Activated naive CD8-positive, alpha-beta T cell treated with anti-CD3 and anti-CD28 coated beads, Interleukin-2, amount 50 U/mL, for 16 hours (primary cell): ENCODE results near the gene PJA1.

ENCODE experiments used
- DNase-seq: peaks from one replicate; pipeline ENCODE4 v3.0.0-alpha.2; 2020; ENCODE audit warnings: low read depth, low spot score

The PJA1 gene

DNA sequence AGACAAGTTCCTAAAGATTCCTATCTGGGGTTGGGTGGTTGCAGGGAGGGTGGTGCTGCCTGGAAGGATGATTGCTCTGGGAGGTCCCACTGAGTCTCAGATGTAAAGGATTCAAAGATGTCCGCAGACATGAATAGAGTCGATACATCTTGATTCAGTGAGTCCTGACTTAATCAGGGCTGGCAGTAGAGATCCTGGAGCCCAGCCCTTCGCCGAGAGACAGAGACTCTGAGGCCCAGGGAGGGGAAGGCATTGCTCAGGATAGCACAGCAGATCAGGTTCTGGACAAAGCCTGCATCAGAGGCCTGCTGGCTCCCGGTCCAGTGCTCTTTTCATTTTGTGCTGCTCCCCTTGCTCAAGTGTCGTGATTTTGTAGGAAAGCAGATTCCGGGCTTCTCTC lies 21.7 kb downstream of the PJA1 start:
- DNase-seq = no peak

DNA sequence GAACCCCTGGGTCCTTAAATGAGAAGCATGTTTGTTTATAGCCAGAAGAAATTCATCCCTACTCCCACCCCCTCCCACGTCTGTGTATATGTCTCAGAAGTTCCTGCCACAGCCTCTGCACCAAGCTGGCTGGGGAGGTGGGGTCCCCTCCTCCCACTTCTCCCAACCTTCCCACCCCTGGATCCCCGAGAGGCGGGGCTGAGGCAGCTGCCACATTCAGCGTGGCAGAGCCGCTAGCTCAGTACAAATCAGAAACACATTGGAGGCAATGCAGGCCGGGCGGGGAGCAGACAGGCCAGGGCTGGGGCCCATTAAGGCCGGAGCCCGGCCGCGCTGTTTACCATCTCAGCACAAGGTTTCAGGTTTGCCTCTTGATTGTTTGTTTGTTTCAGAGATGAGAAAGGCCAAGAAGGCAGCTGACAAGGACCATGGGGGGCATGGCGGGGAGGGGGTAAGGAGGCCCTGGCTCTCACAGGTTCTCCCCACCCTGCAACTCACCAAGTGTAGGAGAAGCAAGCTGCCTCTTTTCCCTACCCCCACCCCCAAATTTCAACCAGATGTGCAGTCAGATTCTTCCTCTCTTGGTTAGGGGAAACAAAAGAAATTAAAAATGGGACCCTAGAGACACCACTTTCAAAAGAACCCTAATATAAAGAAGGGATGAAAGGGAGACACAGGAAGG lies 22.3 kb downstream of the PJA1 start:
- DNase-seq = no peak

DNA sequence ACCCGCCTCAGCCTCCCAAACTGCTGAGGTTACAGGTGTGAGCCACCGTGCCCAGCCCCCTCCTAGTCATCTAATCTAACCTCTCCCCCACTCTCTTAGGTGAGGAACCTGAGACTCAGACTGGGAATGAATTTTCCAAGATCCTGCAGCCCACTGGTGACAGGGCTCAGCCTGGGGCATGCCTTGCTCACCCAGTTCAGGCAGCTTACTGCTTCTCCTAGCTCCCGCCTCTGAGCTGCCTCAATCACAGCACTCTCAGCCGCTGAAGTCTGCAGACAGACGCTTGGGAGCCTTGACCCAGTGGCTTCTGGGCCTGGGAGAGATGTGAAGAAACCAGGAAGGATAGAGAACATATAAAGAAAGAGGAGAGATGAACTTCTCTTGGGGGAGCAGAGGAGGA lies 24.4 kb downstream of the PJA1 start:
- no peak for DNase-seq

DNA sequence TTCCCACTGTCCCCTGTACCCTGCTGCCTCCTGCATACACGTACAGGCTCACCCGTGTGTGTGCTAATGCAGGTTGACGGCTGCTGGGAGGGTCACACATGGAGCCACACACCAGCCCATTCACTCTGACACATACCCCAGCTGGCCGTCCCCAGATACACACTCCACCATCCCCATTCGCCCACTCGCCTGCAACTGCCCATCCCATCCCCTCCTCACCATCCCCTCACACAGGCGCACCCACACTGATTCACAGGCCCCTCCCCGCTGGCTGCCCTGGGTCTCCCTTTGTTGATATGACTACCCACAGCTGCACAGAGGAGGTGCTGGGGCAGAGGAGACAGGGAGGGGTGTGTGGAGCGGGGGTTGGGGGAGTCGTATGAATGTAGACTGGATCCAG lies 25.7 kb downstream of the PJA1 start:
- DNase-seq = no peak

DNA sequence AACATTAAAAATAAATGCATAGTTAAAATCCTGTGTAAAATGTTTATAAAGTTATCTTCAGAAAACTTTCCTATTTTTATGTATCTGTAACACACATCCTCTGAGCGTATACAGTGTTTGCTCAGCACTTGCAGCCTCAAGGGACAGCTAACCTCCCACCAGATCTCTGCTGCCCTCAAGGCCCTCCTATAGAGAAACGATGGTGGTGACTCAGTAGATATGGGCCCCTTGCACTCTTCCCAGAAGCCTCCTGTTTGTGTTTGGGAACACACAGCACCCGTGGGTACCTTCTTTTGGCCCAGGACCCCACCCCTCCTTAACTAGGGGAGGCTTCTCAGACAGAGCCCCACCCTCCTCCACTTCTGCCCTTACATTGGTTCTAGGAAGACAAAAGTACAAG lies 26.7 kb downstream of the PJA1 start:
- DNase-seq = no peak

DNA sequence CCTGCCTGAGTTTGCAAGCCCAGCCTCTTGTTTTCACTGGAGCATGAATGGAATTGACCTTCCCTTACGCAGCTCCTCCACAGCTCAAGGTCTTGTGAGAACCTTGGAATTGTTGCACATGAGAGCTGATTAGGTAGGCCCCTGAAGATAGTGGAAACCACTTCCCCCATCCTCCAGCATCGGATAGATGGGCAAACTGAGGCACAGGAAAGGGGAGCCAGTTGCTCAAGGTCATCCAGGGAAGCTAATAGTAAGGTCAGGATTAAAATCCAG lies 27.2 kb downstream of the PJA1 start:
- DNase-seq = no peak

DNA sequence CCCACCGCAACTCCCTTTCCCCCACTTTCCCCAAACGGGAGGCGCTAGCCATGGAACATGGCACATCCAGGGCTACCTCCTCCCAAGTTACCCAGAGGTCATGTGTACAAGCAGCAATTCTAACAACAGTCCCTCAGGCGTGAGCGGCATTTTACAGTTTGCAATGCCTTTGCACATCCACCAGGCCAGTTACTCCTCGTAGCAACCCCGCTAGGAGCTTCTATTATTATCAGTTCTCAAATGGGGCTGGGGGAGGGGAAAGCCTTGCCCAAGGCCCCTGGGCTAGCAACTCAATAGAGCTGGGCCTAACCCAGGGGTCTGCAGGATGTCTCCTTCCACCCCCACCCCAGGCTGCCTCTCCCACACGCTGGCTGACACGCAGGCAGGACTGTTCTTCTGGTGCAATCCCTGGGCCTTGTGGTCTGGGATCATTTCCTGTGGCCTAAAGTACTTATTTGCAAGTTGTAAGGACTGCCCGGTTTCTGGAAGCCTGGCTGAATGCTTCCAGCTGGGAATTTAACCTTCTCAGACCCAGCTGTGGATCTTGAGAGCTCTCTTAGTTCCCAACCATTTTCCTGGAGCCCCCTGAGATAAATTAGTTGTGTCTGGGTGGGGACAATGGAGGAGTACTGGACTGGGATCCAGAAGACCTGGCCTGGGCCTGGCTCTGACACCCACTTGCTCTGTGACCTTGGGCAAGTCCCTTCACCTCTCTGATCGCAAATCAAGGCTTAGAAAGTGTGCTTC lies 27.7 kb downstream of the PJA1 start:
- DNase-seq = no peak

DNA sequence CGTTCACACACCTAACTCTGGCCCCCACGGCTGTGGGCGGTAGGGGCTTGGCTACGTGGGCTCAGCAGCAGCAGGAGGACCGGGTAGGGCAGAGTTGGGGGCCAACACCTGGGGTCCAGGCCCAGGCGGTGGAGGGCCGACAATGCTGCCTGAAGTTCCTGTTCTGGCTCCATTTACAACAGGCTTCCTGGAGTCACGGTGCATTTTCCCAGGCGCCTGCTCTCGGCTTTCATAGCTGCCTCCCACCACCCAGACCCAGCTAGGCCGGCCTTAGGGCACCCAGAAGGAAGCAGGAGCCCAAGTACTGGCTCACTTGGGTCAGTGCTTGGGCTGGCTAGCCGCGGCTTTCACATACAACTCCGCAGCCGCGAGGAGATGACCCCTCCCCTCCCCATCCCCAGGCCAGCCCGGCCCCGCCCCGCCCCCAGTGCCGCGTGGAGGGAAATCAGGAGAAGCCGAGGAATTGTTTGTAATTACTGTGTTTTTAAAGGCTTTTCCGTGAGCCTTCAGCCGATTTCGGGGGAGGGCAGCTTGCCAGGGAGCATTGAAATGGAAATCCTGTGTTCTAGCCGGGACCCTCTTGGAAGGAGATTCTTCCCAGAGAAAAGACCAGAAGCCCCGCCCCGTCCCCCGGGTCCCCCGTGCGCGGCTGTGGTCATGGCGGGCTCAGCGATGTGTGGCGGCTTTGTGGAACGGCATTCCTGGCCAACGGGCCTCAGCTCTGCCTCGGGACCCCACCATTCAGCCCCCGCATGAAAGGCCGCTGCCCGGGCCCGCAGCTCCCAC lies 28.5 kb downstream of the PJA1 start:
- DNase-seq = no peak

DNA sequence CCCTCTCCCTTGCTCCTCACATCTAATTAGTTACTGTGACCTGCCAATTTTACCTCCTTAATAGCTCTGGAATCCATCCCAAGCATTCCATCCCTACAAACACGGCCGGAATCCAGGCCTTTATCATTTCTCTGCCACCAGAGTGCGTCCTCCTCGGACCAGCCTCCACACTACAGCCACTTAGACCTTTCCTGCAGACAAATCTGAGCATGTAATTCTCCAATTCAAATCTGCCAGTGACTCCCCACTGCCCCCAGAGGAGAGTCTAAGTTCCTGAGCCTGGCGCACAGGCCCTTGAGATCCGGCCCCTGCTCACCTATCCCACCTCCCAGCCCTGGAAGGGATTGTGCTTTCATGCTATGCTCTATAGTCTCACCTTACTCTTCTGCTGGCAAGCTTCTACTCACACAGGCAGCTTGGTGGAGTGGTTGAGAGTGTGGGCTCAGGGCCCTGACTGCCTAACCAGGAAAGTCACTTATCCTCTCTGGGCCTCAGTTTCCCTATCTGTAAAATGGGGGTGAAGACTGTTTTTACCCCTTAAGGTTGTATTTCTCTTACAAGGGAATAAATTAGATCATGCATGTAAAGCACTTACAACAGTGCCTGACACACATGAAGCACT lies 31.2 kb downstream of the PJA1 start:
- DNase-seq = no peak

DNA sequence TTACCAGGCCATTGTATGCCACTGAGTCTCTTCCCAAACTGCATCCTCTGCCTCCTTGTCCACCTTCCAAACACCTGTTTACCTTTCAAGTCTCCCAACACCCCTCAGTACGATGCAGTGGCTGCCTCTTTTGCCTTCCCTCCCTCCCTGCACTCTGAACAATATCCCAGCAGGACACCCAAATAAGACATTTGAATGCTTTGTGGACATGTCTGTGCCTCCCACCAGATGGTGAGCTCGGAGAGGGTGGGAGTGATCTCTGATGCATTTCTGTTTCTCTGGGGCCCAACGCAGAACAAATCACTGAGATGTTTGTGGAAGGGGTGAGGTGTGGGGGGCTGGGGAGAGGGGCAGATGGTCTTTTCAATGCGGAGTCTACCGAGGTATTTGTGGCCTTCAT lies 33.4 kb downstream of the PJA1 start:
- DNase-seq = no peak

DNA sequence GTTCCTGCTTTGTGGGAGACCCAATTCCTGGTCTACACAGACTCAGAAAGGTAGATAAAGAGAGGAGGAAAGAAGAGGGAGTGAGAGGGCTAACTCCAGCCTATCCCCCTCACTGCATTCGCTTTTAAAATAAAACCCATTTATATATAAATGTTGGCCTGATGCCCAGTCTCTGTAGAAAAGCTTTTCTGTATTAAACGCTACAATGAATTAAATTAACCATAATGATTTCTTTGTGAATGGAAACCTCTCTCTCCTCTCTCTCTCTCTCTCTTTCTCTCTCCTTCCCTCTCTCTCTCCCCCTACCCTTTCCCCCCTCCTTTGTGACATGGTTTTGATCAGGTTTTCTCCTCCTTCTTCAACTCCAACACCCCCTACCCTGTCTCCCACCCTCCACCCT lies 34.8 kb downstream of the PJA1 start:
- DNase-seq = no peak

DNA sequence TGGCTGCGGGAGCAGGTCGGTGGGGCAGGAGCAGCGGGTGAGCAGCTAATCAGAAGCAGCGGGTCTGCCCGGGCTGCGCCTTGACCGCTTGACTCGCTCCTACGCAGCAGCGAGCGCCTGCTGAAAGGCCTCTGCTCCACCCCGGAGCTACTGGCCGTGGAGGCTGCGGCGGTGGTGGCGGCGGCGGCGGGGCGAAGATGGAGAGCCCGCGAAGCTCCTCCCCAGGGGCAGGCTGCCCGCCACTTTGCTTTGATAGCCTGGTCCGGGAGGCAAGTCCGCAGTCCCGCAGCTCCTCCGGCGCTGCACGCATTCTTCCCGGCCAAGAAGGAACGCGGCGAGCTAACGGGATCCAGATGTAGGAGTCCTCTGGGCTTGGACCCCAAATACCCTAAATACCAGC lies 36.7 kb downstream of the PJA1 start:
- DNase-seq = no peak

DNA sequence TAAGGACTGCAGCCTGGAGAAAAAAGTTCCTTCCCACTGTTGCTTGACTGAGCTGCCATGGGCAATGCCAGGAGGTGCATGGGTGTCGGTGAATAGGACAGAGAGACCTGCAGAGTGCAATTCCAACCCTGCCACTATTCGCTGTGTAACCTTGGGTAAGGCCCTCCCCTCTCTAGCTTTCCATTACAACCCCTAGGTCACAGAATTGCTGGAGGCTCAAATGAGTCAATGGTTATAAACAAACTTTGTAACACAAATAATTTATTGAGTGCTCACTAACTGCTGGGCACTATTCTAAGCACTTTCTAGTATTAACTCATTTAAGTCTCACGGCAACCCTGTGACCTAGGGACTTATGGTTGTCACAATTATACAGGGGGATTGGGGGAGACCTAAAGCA lies 37.8 kb downstream of the PJA1 start:
- DNase-seq = no peak

DNA sequence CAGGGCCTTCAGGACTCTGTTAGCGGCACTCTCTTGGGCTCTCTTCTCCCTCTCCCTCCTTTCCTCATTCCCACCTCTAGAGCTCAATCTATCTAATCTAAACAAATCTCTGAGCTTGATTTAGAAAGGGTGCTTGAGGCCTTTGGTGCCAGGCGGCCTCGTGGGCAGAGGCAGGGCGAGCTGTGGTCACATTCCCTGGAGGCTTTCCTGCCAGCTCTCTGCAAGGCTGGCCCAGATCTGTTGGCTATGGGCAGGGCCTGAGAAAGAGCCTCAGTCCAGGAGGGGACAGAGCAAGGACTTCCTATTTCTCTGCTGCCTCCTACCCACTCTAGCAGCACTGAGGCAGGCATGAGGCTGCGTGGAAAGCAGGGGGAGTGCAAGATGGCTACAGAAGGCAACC lies 38.6 kb downstream of the PJA1 start:
- DNase-seq = no peak

DNA sequence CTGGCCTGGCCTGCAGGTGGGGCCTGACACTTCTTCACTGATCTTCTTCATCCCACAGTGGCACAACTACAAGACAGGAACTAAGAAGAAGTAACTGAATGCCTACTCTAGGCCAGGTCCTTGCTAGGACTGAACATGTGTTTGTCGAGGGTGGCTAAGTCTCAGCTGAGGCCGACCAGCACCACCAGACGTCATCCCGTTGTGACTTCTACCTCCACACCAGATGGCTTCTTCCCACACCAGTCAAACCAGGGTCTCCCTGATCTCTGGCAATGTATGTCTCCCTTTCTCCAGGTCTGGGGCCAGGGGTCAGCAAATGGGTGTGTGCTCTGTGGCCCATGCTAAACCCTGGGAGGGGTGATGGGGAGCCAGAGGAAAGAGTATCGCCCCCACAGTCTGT lies 40.2 kb downstream of the PJA1 start:
- DNase-seq = no peak

DNA sequence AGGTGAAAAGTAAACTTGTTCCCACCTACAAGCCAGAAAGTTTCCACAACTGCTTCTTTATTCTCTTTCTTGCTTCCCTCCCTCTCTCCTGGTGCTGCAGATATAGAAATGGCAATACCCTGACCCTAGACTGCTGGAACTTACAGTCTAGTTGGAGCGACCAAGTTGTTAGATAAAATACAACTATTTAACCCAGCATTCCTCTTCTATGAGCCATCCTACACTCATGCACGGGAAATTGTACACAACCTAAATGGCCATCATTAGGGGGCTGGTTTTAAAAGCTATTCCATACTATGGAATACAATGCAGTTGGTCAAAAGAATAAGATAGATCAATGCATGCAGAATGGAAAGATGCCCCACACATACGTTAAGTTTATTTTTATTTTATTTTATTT lies 41.1 kb downstream of the PJA1 start:
- no peak for DNase-seq

DNA sequence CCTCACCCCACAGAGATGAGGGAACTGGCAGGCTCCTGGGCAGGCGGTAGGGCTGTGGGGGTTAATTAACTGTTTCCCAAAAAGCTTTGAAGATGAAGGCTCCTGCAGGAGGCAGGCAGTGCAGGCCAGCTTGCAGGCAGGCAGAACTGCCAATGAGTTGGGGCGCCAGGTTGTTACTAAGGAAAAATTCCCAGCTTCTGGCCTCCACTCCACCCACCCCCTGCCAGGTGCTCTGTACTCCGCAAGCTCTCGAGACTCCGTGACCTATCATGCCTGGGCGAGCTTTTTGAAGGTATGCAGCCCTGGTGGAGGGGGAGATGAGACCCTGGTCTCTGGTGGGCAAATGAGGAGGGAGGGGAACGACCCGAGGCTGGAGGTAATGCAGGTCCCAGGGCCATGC lies 41.8 kb downstream of the PJA1 start:
- DNase-seq = no peak

DNA sequence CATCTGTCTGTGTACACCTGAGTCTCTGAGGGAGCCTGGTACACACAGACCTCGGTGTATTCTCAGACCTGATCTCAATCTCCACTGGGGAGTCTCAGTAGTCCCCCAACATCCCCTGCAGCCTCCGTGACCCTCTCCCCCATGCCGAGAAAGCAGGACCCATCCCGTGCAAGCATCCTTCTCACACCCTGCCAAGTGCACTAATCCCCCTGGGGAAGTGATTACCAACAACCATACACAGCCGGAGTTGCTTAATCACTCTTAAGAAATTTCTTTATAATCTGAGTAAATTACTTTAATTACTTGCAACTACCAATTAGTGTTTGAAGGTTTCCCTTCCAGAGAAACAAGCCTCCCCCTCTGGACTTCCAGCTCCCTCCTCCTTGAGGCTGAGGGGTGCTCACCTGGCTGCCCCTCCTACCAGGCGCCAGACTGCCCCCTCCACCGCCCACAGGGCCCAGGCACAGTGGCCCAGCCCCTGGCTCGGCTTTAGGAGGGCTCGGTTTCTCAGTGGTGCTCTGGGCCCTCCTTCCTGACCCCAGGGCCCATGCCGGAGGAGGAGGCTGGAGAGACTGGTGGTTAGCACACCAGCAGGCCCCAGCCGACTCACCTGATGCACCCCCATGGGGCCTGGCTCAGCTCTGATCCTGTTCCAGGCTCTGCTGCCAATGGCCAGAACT lies 43.8 kb downstream of the PJA1 start:
- DNase-seq = no peak

DNA sequence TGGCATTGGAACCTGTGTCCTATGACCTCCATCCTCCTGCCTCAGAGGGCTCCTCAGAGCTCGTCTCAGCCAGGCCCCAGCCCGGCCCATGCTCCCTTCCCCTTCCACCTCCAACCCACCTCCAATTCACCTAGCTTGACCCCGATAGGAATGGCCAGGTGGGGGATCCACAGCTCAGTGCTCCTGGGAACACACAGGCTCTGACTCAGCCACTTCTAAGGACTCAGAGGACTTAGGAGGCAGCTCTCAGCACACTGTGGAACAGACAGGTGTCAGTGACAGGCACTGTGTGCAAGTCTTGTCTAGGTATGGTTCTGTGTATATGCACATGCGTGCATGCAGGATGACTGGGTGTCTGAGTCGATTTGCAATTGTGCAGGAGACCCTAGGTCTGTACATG lies 44.8 kb downstream of the PJA1 start:
- DNase-seq = no peak

DNA sequence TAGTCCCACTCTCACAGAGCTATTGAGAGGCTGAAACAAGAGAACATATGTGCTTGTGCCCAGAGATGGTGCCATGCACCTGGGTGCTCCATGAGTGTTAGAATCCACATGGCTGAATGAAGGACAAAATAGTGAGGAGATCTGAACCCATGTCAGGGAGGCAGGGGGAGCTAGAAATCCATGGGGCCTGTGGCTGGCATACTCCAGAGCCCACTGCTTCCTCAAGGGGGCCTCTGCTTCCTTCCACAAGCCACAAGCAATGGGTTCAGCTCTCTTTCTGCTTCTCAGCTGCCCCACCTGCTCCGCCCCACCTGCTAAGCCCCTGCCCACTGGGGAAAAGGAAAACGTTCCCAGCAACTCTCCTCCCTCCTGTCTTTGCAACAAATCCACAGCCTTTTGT lies 46.1 kb downstream of the PJA1 start:
- DNase-seq = no peak

DNA sequence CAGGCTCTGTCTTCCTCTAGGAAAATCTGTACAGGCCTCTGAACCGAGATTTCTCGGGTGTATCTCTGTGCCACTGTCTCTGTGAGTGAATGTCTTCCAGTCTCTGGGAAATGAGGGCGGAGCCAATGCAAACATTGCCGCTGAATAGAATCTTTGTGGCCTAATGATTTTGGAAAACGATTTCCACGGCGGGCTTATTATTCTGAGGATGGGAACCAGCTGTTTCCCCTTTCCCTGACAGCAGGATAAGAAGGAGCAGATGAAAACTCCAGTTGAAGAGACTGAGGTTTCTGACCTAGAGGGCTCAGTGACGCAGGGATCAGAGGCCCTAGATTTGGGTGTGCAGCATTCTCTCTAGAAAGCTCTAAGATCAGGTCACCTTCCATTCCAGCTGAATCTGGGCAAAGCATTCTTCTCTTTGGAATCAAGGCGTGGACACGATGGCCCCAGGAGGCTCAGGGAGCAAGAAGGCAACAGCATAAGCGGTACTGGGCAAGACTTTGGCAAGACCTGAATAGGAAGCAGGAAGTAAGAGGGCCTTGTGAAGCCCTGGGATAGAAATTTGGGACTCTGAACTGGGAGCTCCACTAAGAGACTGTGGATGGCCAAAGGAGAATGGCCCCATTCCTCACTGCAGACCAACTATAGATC lies 47.3 kb downstream of the PJA1 start:
- no peak for DNase-seq

DNA sequence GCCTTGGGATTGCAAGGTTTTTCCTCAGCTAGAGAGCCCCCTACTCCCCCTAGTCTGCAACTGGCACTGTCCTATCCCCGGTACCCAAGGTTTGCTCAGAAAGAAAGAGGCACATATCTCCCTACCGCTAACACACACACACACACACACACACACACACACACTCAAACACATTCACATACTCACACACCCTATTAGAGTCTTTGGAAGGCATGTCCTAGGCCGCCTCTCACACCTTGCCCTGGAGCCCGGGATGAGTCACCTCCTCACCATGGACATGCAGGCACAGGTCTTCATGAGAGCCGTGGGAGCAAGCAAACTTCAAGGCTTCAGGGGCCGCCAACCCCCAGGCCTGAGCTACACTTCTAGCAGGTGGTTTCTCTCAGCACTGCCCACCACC lies 49.2 kb downstream of the PJA1 start:
- DNase-seq = no peak
